GM12878 (cell line): ENCODE data around the gene PKMYT1. TPM values are rescaled to one million over a fixed set of nuclear protein-coding genes. Genes with fewer than 3 reads are reported as not detected.

Experiments
- ATAC-seq: fragments of 200-7000 bp; cut with Tn5 transposase; 3 replicates; pipeline ENCODE4 v1.9.1; 2020; ENCODE audit warnings: mild to moderate bottlenecking, moderate library complexity
- BruUV-seq: library from RNA; stranded (reverse); fragments of 400-500 nt; replicated peaks from 2 replicates; lab custom pipeline; 2021; lab: Mats Ljungman, UMichigan
- CTCF ChIA-PET: fragments of 300-600 bp; sonication (Branson Sonifier 250); formaldehyde crosslinking; extraction: SDS; loops from one replicate; lab custom pipeline; 2021; ENCODE audit warnings: inconsistent platforms; lab: Yijun Ruan, JAX
- POLR2A ChIA-PET: fragments of 350-600 bp; formaldehyde crosslinking; extraction: SDS; loops from one replicate; lab custom pipeline; 2021; ENCODE audit warnings: inconsistent platforms; lab: Charles Lee
- RAD21 ChIA-PET: fragments of 300-600 bp; sonication (Branson Sonifier 250); formaldehyde crosslinking; loops from one replicate; lab custom pipeline; 2023; ENCODE audit warnings: antibody characterized with exemption; ENCODE audit not compliant: unreplicated experiment; lab: Charles Lee
- SMC1A ChIA-PET: fragments of 300-600 bp; sonication (Branson Sonifier 250); formaldehyde crosslinking; loops from one replicate; lab custom pipeline; 2023; ENCODE audit not compliant: unreplicated experiment, uncharacterized antibody; lab: Charles Lee
- DNase-seq: peaks from one replicate; pipeline ENCODE4 v3.0.0-alpha.2; 2011; ENCODE audit warnings: low read depth, low spot score
- FAIRE-seq: peaks from 3 replicates; lab custom pipeline; 2011; peaks lifted over from hg19 to GRCh38; lab: Jason Lieb, UNC
- H2AFZ ChIP-seq: 2 replicates; pipeline ENCODE4 v1.6.0; 2011; ENCODE audit warnings: low read depth, low read length, control low read depth; ENCODE audit not compliant: control insufficient read depth
- H3K27ac ChIP-seq: 2 replicates; pipeline ENCODE4 v1.5.1; 2011; ENCODE audit warnings: control low read depth; ENCODE audit not compliant: control insufficient read depth, insufficient read depth
- H3K27me3 ChIP-seq, 2 experiments: replicated peaks in 1 of 2; 2 replicates each; pipeline versions ENCODE4 v1.6.0 to v1.6.1; 2011; ENCODE audit warnings: low read length in 1 of 2; ENCODE audit not compliant: control insufficient read depth in 2 of 2, insufficient read depth in 2 of 2
- H3K36me3 ChIP-seq, 2 experiments: 2 replicates each; pipeline ENCODE4 v1.5.1; 2011; ENCODE audit warnings: low read length in 1 of 2; ENCODE audit not compliant: control insufficient read depth in 2 of 2, insufficient read depth in 2 of 2
- H3K4me1 ChIP-seq: 2 replicates; pipeline ENCODE4 v1.6.1; 2011; ENCODE audit warnings: mild to moderate bottlenecking, low read length, moderate library complexity, mixed read lengths; ENCODE audit not compliant: control insufficient read depth, insufficient read depth
- H3K4me2 ChIP-seq: 2 replicates; pipeline ENCODE4 v1.6.0; 2011; ENCODE audit warnings: control low read depth; ENCODE audit not compliant: control insufficient read depth, insufficient read depth
- H3K4me3 ChIP-seq: fragments of 200-600 bp; sonication (generic); 2 replicates; pipeline ENCODE4 v1.5.1; 2016
- H3K79me2 ChIP-seq: 2 replicates; pipeline ENCODE4 v1.6.0; 2011; ENCODE audit warnings: low read length; ENCODE audit not compliant: control insufficient read depth, insufficient read depth
- H3K9ac ChIP-seq: 2 replicates; pipeline ENCODE4 v1.8.0; 2011; ENCODE audit warnings: low read length, control low read depth, mixed read lengths; ENCODE audit not compliant: control insufficient read depth, insufficient read depth
- H3K9me3 ChIP-seq: replicated peaks from 3 replicates; pipeline ENCODE4 v1.5.1; 2011; ENCODE audit warnings: mild to moderate bottlenecking, low read length; ENCODE audit not compliant: control insufficient read depth, insufficient read depth
- H4K20me1 ChIP-seq: 2 replicates; pipeline ENCODE4 v1.6.0; 2011; ENCODE audit not compliant: control insufficient read depth, insufficient read depth
- MEF2B ChIP-seq: fragments of 450-650 bp; IDR thresholded peaks from 2 replicates; pipeline ENCODE4 v1.6.1; 2018; ENCODE audit warnings: mild to moderate bottlenecking, moderate library complexity; ENCODE audit not compliant: partially characterized antibody, poor library complexity, severe bottlenecking
- RUNX3 ChIP-seq: IDR thresholded peaks from 2 replicates; pipeline ENCODE4 v1.6.1; 2012; ENCODE audit warnings: low read length, inconsistent platforms
- SIN3A ChIP-seq: IDR thresholded peaks from 2 replicates; pipeline ENCODE4 v1.6.1; 2012; ENCODE audit warnings: low read depth, low read length, improper control_type of control experiment
- SMC3 ChIP-seq: IDR thresholded peaks from 2 replicates; pipeline ENCODE4 v1.6.1; 2011; ENCODE audit warnings: low read length, improper control_type of control experiment, borderline replicate concordance
- SREBF1 ChIP-seq: IDR thresholded peaks from 2 replicates; pipeline ENCODE4 v1.6.1; 2012; ENCODE audit warnings: mild to moderate bottlenecking, low read length
- SRF ChIP-seq, 2 experiments: IDR thresholded peaks; 2 replicates each; pipeline ENCODE4 v1.6.1; 2011; ENCODE audit warnings: low read depth in 2 of 2, low read length in 2 of 2, mild to moderate bottlenecking in 1 of 2, moderate library complexity in 1 of 2
- SUZ12 ChIP-seq: fragments of 200-600 bp; sonication (generic); IDR thresholded peaks from one replicate; pipeline ENCODE4 v1.6.1; 2018; ENCODE audit warnings: antibody characterized with exemption, mild to moderate bottlenecking; ENCODE audit not compliant: unreplicated experiment
- TARDBP ChIP-seq: IDR thresholded peaks from 2 replicates; pipeline ENCODE4 v1.6.1; 2016; ENCODE audit warnings: borderline replicate concordance
- YY1 ChIP-seq: IDR thresholded peaks from 2 replicates; pipeline ENCODE4 v1.6.1; 2011; ENCODE audit warnings: low read depth, mild to moderate bottlenecking, low read length
- ZNF217 ChIP-seq: fragments of 450-650 bp; IDR thresholded peaks from 2 replicates; pipeline ENCODE4 v1.6.1; 2017; ENCODE audit warnings: antibody characterized with exemption, mild to moderate bottlenecking
- WGBS: methylation state at CpG from one replicate; pipeline ENCODE4 v1.1.6; 2016; ENCODE audit warnings: low lambda C conversion rate; ENCODE audit not compliant: insufficient replicate concordance, insufficient coverage; ENCODE audit errors: missing lambda C conversion rate; 5-methylcytosine and 5-hydroxymethylcytosine counted together
- in situ Hi-C: fragments of 300-500 bp; cut with MboI; formaldehyde crosslinking; loops from 9 replicates; pipeline ENCODE4 v1.14.3; 2018; ENCODE audit warnings: mixed read lengths
- intact Hi-C: fragments of 100-400 bp; cut with micrococcal nuclease; formaldehyde crosslinking; loops from one replicate; pipeline ENCODE4 v1.14.2; 2022; ENCODE audit not compliant: unreplicated experiment
- polyA plus RNA-seq, 11 experiments: library from polyadenylated mRNA; depleted of rRNA in 4 of 11; unstranded in 6 of 11; stranded (reverse) in 5 of 11; fragments of >200 nt; fragmentation: Nextera tagmentation in 4 of 11; fragmentation: Illumina TruSeq in 1 of 11; extraction: Ambion mirVana in 4 of 11; extraction: Trizol in 1 of 11; gene quantifications; 1 replicate in 1 of 11; 2 replicates in 10 of 11; pipeline versions ENCODE4 v1.2.1 to v1.2.3, GENCODE V29; 2011 to 2016; ENCODE audit warnings: inconsistent platforms in 2 of 11, missing spikeins in 2 of 11, low read depth in 1 of 11
- total RNA-seq, 4 experiments: library from RNA; depleted of rRNA in 3 of 4; stranded (reverse); fragments of >200 nt in 3 of 4; fragmentation: Illumina TruSeq in 1 of 4; extraction: Trizol in 1 of 4; gene quantifications; 2 replicates each; pipeline versions ENCODE4 v1.2.1 to v1.2.3, GENCODE V29; 2013 to 2021
- TF ChIP-seq, protein P1 (sequence below): fragments of 450-650 bp; IDR thresholded peaks from 2 replicates; pipeline ENCODE4 v1.6.1; 2017; ENCODE audit warnings: mild to moderate bottlenecking, low read depth, inconsistent platforms; ENCODE audit not compliant: poor library complexity, severe bottlenecking
- TF ChIP-seq, protein P2 (sequence below): IDR thresholded peaks from 2 replicates; pipeline ENCODE4 v1.6.1; 2011; ENCODE audit warnings: mild to moderate bottlenecking, low read depth, low read length, moderate library complexity; ENCODE audit not compliant: insufficient replicate concordance
- TF ChIP-seq, protein P3 (sequence below): fragments of 450-650 bp; IDR thresholded peaks from 2 replicates; pipeline ENCODE4 v1.6.1; 2016; ENCODE audit warnings: mild to moderate bottlenecking, moderate library complexity, borderline replicate concordance
- TF ChIP-seq, protein P4 (sequence below): IDR thresholded peaks from 2 replicates; pipeline ENCODE4 v1.6.1; 2012; ENCODE audit warnings: low read depth, low read length, improper control_type of control experiment

Gene PKMYT1
- total and polyA plus RNA-seq, 10 of the 15 experiments (the other 5 are each of a cell fraction or from before 2014, with no cell fraction given): 4.6 to 101 (median 29.9) TPM

DNA sequence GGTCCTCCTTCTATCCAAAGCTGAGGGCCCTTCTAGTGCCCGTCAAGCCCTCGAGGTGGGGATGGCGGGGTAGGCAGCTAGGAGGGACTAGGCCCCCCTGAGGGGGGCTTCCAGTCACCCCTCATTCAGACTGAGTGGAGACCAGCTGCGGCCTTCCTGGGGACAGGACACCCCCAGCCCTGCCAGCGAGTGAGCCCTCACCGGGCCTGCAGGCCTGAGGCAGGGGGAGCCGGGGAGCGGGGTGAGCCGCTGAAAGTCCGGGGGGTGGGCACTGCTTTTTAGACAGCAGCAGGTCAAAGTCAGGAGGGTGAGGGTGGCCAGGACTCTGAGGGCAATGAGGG is 24.8 kb downstream of the PKMYT1 start:
- DNase-seq: no peak
- in situ Hi-C loops: no loop called here
- SMC1A ChIA-PET: no interaction called here
- no peak overlapping the region for H3K27ac ChIP-seq
- H3K9ac ChIP-seq: no peak overlapping the region
- ATAC-seq: no peak
- RAD21 ChIA-PET: interaction anchor here (1.3 kb wide), 1 partner anchor 28 kb away, joined by 3 read pairs; no protein-coding TSS in a partner anchor
- no peak for TF ChIP-seq SUZ12
- TF ChIP-seq, protein P1, sequence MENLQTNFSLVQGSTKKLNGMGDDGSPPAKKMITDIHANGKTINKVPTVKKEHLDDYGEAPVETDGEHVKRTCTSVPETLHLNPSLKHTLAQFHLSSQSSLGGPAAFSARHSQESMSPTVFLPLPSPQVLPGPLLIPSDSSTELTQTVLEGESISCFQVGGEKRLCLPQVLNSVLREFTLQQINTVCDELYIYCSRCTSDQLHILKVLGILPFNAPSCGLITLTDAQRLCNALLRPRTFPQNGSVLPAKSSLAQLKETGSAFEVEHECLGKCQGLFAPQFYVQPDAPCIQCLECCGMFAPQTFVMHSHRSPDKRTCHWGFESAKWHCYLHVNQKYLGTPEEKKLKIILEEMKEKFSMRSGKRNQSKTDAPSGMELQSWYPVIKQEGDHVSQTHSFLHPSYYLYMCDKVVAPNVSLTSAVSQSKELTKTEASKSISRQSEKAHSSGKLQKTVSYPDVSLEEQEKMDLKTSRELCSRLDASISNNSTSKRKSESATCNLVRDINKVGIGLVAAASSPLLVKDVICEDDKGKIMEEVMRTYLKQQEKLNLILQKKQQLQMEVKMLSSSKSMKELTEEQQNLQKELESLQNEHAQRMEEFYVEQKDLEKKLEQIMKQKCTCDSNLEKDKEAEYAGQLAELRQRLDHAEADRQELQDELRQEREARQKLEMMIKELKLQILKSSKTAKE: no peak
- no peak for TF ChIP-seq SIN3A
- no peak for TF ChIP-seq RUNX3
- no peak for TF ChIP-seq ZNF217
- TF ChIP-seq, protein P2, sequence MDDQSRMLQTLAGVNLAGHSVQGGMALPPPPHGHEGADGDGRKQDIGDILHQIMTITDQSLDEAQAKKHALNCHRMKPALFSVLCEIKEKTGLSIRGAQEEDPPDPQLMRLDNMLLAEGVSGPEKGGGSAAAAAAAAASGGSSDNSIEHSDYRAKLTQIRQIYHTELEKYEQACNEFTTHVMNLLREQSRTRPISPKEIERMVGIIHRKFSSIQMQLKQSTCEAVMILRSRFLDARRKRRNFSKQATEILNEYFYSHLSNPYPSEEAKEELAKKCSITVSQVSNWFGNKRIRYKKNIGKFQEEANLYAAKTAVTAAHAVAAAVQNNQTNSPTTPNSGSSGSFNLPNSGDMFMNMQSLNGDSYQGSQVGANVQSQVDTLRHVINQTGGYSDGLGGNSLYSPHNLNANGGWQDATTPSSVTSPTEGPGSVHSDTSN: no peak
- no peak for TF ChIP-seq MEF2B
- TF ChIP-seq, protein P3, sequence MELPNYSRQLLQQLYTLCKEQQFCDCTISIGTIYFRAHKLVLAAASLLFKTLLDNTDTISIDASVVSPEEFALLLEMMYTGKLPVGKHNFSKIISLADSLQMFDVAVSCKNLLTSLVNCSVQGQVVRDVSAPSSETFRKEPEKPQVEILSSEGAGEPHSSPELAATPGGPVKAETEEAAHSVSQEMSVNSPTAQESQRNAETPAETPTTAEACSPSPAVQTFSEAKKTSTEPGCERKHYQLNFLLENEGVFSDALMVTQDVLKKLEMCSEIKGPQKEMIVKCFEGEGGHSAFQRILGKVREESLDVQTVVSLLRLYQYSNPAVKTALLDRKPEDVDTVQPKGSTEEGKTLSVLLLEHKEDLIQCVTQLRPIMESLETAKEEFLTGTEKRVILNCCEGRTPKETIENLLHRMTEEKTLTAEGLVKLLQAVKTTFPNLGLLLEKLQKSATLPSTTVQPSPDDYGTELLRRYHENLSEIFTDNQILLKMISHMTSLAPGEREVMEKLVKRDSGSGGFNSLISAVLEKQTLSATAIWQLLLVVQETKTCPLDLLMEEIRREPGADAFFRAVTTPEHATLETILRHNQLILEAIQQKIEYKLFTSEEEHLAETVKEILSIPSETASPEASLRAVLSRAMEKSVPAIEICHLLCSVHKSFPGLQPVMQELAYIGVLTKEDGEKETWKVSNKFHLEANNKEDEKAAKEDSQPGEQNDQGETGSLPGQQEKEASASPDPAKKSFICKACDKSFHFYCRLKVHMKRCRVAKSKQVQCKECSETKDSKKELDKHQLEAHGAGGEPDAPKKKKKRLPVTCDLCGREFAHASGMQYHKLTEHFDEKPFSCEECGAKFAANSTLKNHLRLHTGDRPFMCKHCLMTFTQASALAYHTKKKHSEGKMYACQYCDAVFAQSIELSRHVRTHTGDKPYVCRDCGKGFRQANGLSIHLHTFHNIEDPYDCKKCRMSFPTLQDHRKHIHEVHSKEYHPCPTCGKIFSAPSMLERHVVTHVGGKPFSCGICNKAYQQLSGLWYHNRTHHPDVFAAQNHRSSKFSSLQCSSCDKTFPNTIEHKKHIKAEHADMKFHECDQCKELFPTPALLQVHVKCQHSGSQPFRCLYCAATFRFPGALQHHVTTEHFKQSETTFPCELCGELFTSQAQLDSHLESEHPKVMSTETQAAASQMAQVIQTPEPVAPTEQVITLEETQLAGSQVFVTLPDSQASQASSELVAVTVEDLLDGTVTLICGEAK: no peak
- no peak for TF ChIP-seq TARDBP
- TF ChIP-seq SMC3: no peak
- TF ChIP-seq YY1: no peak
- TF ChIP-seq SREBF1: no peak
- TF ChIP-seq, protein P4, sequence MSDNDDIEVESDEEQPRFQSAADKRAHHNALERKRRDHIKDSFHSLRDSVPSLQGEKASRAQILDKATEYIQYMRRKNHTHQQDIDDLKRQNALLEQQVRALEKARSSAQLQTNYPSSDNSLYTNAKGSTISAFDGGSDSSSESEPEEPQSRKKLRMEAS: no peak
- TF ChIP-seq SRF (IDR thresholded peaks at IDR 0.05; ENCODE audit: low read depth in 2 of 2, low read length in 2 of 2): no peak
- POLR2A ChIA-PET: no interaction called here
- no peaks in the 10 kb centered on the region for H3K36me3 ChIP-seq
- no peak for FAIRE-seq
- H2AFZ ChIP-seq: no peak overlapping the region
- BruUV-seq: no TSS peak
- no peaks in the 10 kb centered on the region for H3K79me2 ChIP-seq
- H3K27me3 ChIP-seq: no peaks in the 10 kb centered on the region
- no peaks in the 10 kb centered on the region for H3K9me3 ChIP-seq
- CTCF ChIA-PET: no interaction called here
- H3K4me1 ChIP-seq: peaks cover 21% of the 10 kb centered on the region
- no peak overlapping the region for H3K4me2 ChIP-seq
- intact Hi-C loops: no loop called here
- whole genome bisulfite sequencing: 70% methylated on average over 10 of the region's 10 CpGs
- H3K4me3 ChIP-seq: no peak overlapping the region
- H4K20me1 ChIP-seq: no peaks in the 10 kb centered on the region
